Testis (tissue), 3 donors: ENCODE data around the gene INTS13. TPM values are rescaled to one million over a fixed set of nuclear protein-coding genes. Genes with fewer than 3 reads are reported as not detected.
"Not testable (repeated sequence)": the region's sequence is repeated elsewhere in the genome, so short reads cannot be mapped to it uniquely, and the experiment has no call there.

Experiments
- DNase-seq: peaks from one replicate; pipeline ENCODE4 v3.0.0-alpha.2; 2019
- H3K27ac ChIP-seq, 2 donors: fragments of 200-600 bp; sonication (generic); one replicate each; pipeline ENCODE4 v1.5.1; 2019
- H3K27me3 ChIP-seq: fragments of 200-600 bp; sonication (generic); one replicate; pipeline ENCODE4 v1.5.1; 2019
- H3K36me3 ChIP-seq: fragments of 200-600 bp; sonication (generic); one replicate; pipeline ENCODE4 v1.5.1; 2017; ENCODE audit warnings: low read depth; ENCODE audit errors: missing control alignments
- H3K4me1 ChIP-seq: fragments of 200-600 bp; sonication (generic); one replicate; pipeline ENCODE4 v1.5.1; 2019
- H3K4me3 ChIP-seq, 2 donors: fragments of 200-600 bp; sonication (generic); one replicate each; pipeline ENCODE4 v1.5.1; 2017 to 2019
- H3K9me3 ChIP-seq: fragments of 200-600 bp; sonication (generic); one replicate; pipeline ENCODE4 v1.5.1; 2017
- POLR2A ChIP-seq: fragments of 450-650 bp; IDR thresholded peaks from one replicate; pipeline ENCODE4 v1.6.1; 2017; ENCODE audit warnings: antibody characterized with exemption, mild to moderate bottlenecking, moderate library complexity
- WGBS, 2 donors: methylation state at CpG; one replicate each; pipeline ENCODE4 v1.1.5; 2018; 5-methylcytosine and 5-hydroxymethylcytosine counted together
- intact Hi-C: fragments of 100-400 bp; cut with DNase I; formaldehyde crosslinking; loops from one replicate; pipeline ENCODE4 v1.15.1; 2023; ENCODE audit warnings: low total_unique reads
- polyA plus RNA-seq: library from polyadenylated mRNA; stranded (reverse); fragments of 350-450 nt; fragmentation: Illumina TruSeq; extraction: RNeasy Lipid Tissue Mini Kit (QIAGEN cat#74804); gene quantifications from one replicate; pipeline ENCODE4 v1.2.3, GENCODE V29; 2014; ENCODE audit warnings: low read depth, low replicate concordance; ENCODE audit not compliant: insufficient read depth
- total RNA-seq, 2 donors: library from RNA; depleted of rRNA; stranded (reverse); fragments of >200 nt; gene quantifications; one replicate each; pipeline ENCODE4 v1.2.3, GENCODE V29; 2016
- TF ChIP-seq, protein P1 (sequence below), 3 experiments: fragments of 450-650 bp in 2 of 3; fragments of 200-600 bp in 1 of 3; sonication (generic) in 1 of 3; IDR thresholded peaks; one replicate each; pipeline ENCODE4 v1.5.1; 2016 to 2019; ENCODE audit warnings: antibody characterized with exemption in 3 of 3, mild to moderate bottlenecking in 2 of 3, moderate library complexity in 1 of 3

INTS13 gene
- total and polyA plus RNA-seq, 3 donors from 2014 or later, result 18.2 to 25.2 (median 20.1) TPM

DNA sequence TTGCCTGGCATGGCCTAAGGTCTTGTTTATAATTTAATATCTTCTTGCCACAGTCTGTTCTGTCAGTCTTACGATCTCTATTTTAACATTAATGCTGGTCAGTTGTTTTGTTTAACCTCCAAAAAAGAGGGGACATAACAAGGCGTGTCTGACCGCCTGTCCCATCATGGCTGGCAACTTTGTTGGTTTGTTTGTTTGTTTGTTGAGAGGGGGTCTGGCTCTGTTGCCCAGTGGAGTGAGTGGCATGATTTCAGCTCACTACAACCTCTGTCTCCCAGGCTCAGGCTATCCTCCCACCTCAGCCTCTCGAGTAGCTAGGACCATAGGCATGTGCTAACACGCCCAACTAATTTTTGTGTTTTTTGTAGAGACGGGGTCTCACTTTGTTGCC lies 68.7 kb downstream of the INTS13 start:
- 90 to 96% methylated on average over 6 of the region's 6 CpGs for WGBS, 2 donors
- TF ChIP-seq, protein P1, sequence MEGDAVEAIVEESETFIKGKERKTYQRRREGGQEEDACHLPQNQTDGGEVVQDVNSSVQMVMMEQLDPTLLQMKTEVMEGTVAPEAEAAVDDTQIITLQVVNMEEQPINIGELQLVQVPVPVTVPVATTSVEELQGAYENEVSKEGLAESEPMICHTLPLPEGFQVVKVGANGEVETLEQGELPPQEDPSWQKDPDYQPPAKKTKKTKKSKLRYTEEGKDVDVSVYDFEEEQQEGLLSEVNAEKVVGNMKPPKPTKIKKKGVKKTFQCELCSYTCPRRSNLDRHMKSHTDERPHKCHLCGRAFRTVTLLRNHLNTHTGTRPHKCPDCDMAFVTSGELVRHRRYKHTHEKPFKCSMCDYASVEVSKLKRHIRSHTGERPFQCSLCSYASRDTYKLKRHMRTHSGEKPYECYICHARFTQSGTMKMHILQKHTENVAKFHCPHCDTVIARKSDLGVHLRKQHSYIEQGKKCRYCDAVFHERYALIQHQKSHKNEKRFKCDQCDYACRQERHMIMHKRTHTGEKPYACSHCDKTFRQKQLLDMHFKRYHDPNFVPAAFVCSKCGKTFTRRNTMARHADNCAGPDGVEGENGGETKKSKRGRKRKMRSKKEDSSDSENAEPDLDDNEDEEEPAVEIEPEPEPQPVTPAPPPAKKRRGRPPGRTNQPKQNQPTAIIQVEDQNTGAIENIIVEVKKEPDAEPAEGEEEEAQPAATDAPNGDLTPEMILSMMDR (IDR thresholded peaks at IDR 0.05), result no peak
- no peak for TF ChIP-seq POLR2A
- Histone ChIP-seq H3K27ac (no peak overlapping the region), H3K27me3 (no peaks in the 10 kb centered on the region), H3K4me1 (no peaks in the 10 kb centered on the region), H3K4me3 (no peak overlapping the region), H3K9me3 (no peaks in the 10 kb centered on the region), H3K36me3 (no peaks in the 10 kb centered on the region)
- intact Hi-C loops, result no loop called here
- DNase-seq, result no peak

DNA sequence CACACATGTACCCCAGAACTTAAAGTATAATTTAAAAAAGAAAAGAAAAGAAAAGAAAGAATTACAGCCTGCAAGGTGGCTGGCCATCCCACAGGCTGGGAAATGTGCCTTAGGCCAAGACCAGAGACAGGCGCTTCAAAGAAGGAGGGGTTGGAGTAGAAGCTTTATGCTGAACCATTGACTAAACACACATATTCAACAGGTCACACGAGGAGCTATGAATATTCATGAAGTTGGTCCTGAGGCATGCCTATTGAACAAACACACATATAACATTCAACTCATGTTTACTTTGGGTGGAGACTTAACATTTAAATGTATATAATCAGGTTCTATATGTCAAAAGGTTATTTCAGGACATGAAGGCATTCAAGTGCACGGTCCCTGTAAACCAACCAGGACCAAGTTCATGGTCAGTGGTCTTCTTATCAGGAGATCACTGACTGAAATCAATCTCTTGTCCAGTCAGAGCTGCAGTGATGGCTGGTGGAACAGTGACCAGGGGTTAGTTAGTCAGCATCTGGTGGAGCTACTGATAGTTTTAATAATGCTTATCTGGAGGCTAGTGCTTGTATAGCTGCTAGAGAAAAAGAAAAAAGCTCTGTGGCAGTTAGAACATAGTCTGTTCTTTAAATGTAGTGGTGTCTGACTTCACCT lies 69.2 kb downstream of the INTS13 start:
- DNase-seq, result no peak
- no peaks in the 10 kb centered on the region for H3K4me1 ChIP-seq
- no peaks in the 10 kb centered on the region for H3K36me3 ChIP-seq
- WGBS, 2 donors, result 89% methylated on average over 3 of the region's 3 CpGs
- no peak overlapping the region for H3K4me3 ChIP-seq
- TF ChIP-seq, protein P1 (IDR thresholded peaks at IDR 0.05), result no peak
- no peak for TF ChIP-seq POLR2A
- intact Hi-C loops, result no loop called here
- H3K9me3 ChIP-seq, result no peaks in the 10 kb centered on the region
- no peak overlapping the region for H3K27ac ChIP-seq
- H3K27me3 ChIP-seq, result no peaks in the 10 kb centered on the region

DNA sequence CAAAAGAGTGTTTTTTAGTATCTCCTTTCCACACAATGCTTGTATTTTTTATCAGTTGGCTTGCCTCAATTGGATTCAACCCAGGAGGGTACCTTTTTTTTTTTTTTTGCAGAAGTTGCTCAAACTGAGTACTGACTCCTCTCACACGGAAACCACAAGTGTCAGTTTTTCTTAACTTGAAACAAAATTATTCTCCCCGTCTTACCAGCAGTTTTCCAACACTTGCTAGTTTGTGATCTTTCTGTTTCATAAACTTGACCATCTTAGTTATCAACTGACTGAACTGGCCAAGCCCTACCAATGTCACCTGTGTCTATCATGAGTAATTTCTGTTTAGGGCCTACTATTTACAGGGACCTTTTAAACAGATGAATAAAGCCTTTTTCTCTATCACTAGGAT lies 70.7 kb downstream of the INTS13 start:
- no peaks in the 10 kb centered on the region for H3K36me3 ChIP-seq
- H3K4me1 ChIP-seq, result no peaks in the 10 kb centered on the region
- no peak overlapping the region for H3K4me3 ChIP-seq
- TF ChIP-seq, protein P1 (IDR thresholded peaks at IDR 0.05), result no peak
- TF ChIP-seq POLR2A, result no peak
- H3K9me3 ChIP-seq, result no peaks in the 10 kb centered on the region
- H3K27me3 ChIP-seq, result no peaks in the 10 kb centered on the region
- DNase-seq, result no peak
- 48 to 63% methylated on average over 2 of the region's 2 CpGs for WGBS, 2 donors
- intact Hi-C loops, result no loop called here
- no peak overlapping the region for H3K27ac ChIP-seq

DNA sequence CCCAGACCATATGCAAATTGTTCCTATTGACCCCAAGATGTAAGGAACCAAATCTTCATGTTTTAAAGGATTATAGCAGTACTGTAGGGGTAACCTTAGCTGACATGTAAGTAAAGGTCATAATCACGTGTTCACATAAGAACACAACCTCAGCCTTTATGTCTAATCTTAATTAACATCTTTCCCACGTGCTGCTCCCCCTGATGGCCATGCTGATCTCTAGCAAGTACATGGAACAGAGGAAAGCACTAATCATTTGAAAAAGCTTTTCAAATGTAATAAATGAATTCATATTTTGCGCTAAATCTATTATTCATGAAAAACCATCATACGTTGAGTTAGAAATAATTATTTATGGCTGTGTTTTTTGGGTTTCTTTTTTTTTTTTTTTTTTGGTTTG lies 74.3 kb downstream of the INTS13 start:
- DNase-seq, result no peak
- no peaks in the 10 kb centered on the region for H3K36me3 ChIP-seq
- H3K4me3 ChIP-seq, result no peak overlapping the region
- H3K4me1 ChIP-seq, result no peaks in the 10 kb centered on the region
- intact Hi-C loops, result no loop called here
- WGBS, 2 donors, result 69 to 70% methylated on average over 4 of the region's 4 CpGs
- H3K27me3 ChIP-seq, result no peaks in the 10 kb centered on the region
- TF ChIP-seq, protein P1 (IDR thresholded peaks at IDR 0.05), result no peak
- TF ChIP-seq POLR2A, result no peak
- no peaks in the 10 kb centered on the region for H3K9me3 ChIP-seq
- H3K27ac ChIP-seq, result no peak overlapping the region

DNA sequence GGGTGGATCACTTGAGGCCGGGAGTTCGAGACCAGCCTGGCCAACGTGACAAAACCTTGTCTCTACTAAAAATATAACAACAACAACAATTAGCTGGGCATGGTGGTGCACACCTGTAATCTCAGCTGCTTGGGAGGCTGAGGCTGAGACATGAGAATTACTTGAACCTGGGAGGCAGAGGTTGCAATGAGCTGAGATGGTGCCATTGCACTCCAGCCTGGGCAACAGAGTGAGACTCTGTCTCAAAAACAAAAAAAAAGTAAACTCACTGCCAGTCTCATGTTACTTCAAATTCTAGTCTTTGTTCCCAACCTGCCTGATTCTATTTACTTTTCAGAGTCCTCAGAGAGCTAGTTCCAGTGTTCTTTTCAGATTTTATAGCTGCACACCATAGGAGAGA lies 75.0 kb downstream of the INTS13 start:
- H3K27ac ChIP-seq, intact Hi-C loops, H3K4me1 ChIP-seq, H3K4me3 ChIP-seq, H3K36me3 ChIP-seq, DNase-seq, H3K9me3 ChIP-seq, H3K27me3 ChIP-seq: not testable (repeated sequence)
- 95% methylated on average over 3 of the region's 3 CpGs for WGBS, 2 donors
